Subcutaneous abdominal adipose tissue (tissue), 5 donors: ENCODE data around the gene MEIS2.

ENCODE experiments used
- H3K27ac ChIP-seq: one replicate; pipeline ENCODE4 v1.7.0; 2013; ENCODE audit warnings: low read depth, mild to moderate bottlenecking, inconsistent platforms, low read length, moderate library complexity
- H3K27me3 ChIP-seq, 5 donors: one replicate each; pipeline ENCODE4 v1.7.0; 2013; ENCODE audit warnings: low read length in 5 of 5, inconsistent platforms in 1 of 5; ENCODE audit not compliant: control insufficient read depth in 5 of 5, insufficient read depth in 4 of 5
- H3K36me3 ChIP-seq, 5 donors: one replicate each; pipeline ENCODE4 v1.7.0; 2013; ENCODE audit warnings: low read length in 5 of 5; ENCODE audit not compliant: control insufficient read depth in 5 of 5, insufficient read depth in 5 of 5
- H3K4me1 ChIP-seq, 5 donors: one replicate each; pipeline ENCODE4 v1.7.0; 2013; ENCODE audit warnings: low read length in 5 of 5, mild to moderate bottlenecking in 3 of 5, moderate library complexity in 1 of 5; ENCODE audit not compliant: control insufficient read depth in 5 of 5, insufficient read depth in 5 of 5
- H3K4me3 ChIP-seq, 5 donors: one replicate each; pipeline ENCODE4 v1.7.0; 2013; ENCODE audit warnings: low read length in 5 of 5, low read depth in 1 of 5
- H3K9ac ChIP-seq, 5 donors: one replicate each; pipeline ENCODE4 v1.7.0; 2013; ENCODE audit warnings: low read length in 5 of 5, mild to moderate bottlenecking in 4 of 5, moderate library complexity in 3 of 5
- H3K9me3 ChIP-seq, 5 donors: one replicate each; pipeline ENCODE4 v1.7.0; 2013; ENCODE audit warnings: low read length in 5 of 5; ENCODE audit not compliant: control insufficient read depth in 5 of 5
- donor health status: healthy.
- donor health status: healthy.
- donor health status: healthy.
- donor health status: healthy.
- donor health status: healthy.

The MEIS2 gene

DNA sequence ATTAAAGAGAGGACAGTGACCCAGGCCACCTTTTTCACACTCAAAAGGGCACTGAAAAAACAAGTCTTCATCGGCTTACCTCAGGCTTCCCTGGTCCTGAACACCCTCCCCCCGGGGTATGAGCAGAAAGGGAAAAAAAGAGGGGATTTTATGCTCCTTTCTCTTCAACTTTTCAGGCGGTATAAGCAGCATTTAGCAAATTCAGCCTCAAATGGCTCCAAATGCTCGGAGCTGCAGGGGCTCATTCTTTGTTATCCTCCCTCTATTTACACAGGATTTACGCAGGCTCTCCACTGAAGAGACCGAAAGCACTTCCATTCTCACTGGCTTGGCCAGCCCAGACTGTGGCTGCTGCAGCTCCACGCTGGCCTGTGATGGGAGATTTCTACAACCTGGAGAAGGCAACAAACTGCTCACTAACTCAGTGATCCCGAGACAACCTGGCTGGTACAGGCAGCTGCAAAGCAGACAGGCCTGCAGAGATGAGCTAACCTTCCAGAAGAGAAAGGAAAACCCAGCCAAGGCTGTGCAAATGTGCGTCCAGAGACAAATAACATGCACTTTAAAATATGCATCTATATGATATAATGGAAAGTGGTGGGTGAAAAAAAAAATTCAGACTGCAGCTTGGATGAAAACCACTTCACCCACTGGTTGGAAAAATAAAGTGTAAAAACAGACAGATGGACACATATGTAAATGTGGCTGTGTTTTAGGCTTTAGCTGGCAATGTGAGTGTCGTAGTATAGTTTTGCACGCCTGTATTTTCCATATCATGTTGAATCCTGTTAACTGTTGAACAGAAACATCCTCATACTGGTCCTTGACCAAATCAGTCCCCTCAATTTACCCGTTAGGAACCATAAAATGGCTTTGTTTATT, 54.2 kb downstream of the MEIS2 start:
- H3K4me3 ChIP-seq: no peak overlapping the region
- no peaks in the 10 kb centered on the region for H3K27me3 ChIP-seq
- no peaks in the 10 kb centered on the region for H3K4me1 ChIP-seq
- no peak overlapping the region for H3K9ac ChIP-seq
- H3K9me3 ChIP-seq: no peaks in the 10 kb centered on the region
- H3K27ac ChIP-seq: no peak overlapping the region
- no peaks in the 10 kb centered on the region for H3K36me3 ChIP-seq

DNA sequence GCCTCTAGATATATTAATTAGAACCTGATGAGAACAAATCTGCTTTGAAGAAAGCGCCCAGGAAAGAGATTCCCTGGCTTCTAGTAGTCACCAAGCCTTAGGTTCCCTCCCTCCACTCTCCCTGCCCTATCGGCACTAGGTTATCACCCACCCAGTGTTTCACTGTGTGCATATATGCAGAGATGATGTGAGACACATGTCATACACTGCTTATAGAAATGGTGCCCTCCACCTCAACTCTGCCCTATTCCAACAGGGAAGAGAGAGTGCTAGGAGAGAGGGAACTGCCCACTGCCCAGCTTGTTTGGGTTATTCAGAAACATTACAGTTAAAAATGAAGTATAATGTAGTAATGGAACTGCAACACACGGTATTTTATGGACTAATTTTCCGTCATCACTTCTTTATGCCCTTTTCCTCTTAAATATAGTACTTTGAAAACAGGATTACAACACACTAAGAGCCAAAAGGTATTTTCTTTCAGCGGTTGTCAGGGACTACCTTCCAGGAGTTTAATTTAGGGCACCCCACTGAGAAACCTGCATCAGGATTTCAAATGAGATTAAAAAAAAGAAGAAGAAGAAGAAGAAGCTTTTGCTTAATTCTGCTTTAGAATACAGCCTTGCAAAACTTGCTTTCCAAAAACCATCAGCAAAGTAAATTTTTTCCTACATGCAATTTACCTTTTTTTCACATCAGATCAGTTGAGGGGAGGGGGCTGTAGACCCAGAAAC, 55.3 kb downstream of the MEIS2 start:
- no peaks in the 10 kb centered on the region for H3K36me3 ChIP-seq
- H3K27ac ChIP-seq: no peak overlapping the region
- no peak overlapping the region for H3K9ac ChIP-seq
- H3K27me3 ChIP-seq: no peaks in the 10 kb centered on the region
- no peaks in the 10 kb centered on the region for H3K9me3 ChIP-seq
- no peaks in the 10 kb centered on the region for H3K4me1 ChIP-seq
- no peak overlapping the region for H3K4me3 ChIP-seq

DNA sequence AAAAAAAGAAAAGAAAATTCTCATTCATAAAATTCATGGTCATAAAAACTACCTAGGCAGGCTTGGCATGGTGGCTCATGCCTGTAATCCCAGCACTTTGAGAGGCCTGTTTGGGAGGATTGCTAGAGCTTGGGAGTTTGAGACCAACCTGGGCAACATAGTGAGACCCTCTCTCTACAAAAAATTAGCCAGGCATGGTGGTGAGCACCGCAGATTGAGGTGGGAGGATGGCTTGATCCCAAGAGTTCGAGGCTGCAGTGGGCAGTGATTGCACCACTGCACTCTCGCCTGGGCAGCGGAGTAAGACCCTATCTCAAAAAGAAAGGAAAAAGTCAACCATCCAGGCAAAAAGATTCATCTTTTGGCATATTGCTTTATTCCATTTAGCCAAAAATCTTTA, 58.5 kb downstream of the MEIS2 start:
- Histone ChIP-seq H3K36me3 (no peaks in the 10 kb centered on the region), H3K4me1 (no peaks in the 10 kb centered on the region), H3K4me3 (no peak overlapping the region), H3K27ac (no peak overlapping the region), H3K27me3 (no peaks in the 10 kb centered on the region), H3K9me3 (no peaks in the 10 kb centered on the region), H3K9ac (no peak overlapping the region)

DNA sequence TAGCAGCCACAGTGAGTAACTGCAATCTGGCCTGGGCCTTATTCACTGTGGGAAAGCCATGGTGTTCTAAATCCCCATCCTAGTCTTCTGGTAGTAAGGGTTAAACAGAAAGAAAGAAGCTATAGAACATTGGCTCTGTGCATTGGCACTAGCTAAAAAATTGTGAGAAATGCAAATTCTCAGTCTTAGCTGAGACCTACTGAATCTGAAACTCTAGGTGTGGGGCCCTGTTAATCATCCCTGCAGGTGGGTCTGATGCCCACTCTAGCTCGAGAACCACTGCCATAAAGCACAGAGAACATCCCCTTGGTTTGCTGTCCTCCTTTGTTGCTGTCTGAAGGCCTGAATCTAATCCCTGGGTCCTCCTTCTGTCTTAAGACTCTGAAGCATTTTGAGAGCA, 59.3 kb downstream of the MEIS2 start:
- Histone ChIP-seq H3K27ac (no peak overlapping the region), H3K9me3 (no peaks in the 10 kb centered on the region), H3K36me3 (peaks cover 0 to 2% (median 0%) of the 10 kb centered on the region in 5 donors), H3K4me1 (no peaks in the 10 kb centered on the region), H3K27me3 (no peaks in the 10 kb centered on the region), H3K4me3 (no peak overlapping the region), H3K9ac (no peak overlapping the region)

DNA sequence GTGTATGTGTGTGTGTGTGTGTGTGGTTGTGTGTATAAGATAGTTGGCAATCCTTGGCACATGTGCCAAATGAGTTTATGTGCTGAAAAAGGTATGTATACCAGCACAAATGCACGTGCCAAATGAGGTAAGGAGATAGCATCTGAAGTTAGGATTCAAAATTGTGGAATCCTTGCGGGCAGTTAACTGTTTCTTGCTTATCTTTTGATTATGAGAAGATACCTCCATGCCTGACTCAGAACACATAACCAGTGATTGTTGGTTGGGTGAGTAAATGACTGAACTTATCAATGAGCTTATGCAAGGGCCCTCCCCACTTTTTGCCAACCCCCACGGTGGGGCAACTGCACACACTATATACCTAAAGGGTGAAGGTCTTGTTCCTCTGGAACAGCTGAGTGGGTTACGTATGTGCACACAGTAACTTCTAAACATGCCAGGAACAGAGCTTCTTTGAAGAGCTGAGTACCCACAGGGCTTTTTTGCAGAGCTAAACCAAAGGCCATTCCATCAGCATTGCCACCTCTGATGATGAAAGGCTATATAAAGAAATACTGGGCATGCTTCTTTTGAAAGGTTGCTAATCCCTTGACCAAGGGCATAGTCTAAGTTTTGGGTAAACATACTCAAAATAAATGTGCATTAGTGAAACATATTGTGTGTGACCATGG, 60.1 kb downstream of the MEIS2 start:
- Histone ChIP-seq H3K9ac (no peak overlapping the region), H3K9me3 (no peaks in the 10 kb centered on the region), H3K4me1 (no peaks in the 10 kb centered on the region), H3K4me3 (no peak overlapping the region), H3K27me3 (no peaks in the 10 kb centered on the region), H3K36me3 (peaks cover 0 to 6% (median 2%) of the 10 kb centered on the region in 5 donors), H3K27ac (no peak overlapping the region)

DNA sequence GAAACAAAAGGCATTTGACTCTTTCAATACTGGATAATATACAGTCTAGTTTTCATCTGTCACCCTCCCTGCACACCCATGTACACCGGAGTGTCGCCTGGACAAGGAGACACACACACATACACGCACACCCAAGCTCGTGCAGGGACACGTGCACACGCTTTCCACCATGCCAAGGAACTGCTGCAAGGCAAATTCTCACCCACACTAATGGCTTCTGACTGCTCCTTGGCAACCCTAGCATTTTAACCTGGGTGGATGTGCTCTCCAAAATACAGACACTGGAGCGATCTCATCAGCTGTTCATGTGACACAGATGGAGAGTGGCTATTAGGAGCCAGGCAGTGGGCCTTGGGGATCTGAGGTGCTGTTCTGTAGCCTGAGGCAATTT, 61.6 kb downstream of the MEIS2 start:
- H3K27me3 ChIP-seq: no peaks in the 10 kb centered on the region
- no peak overlapping the region for H3K27ac ChIP-seq
- no peaks in the 10 kb centered on the region for H3K4me1 ChIP-seq
- H3K4me3 ChIP-seq: no peak overlapping the region
- no peak overlapping the region for H3K9ac ChIP-seq
- peaks cover 0 to 6% (median 2%) of the 10 kb centered on the region in 5 donors for H3K36me3 ChIP-seq
- H3K9me3 ChIP-seq: no peaks in the 10 kb centered on the region

DNA sequence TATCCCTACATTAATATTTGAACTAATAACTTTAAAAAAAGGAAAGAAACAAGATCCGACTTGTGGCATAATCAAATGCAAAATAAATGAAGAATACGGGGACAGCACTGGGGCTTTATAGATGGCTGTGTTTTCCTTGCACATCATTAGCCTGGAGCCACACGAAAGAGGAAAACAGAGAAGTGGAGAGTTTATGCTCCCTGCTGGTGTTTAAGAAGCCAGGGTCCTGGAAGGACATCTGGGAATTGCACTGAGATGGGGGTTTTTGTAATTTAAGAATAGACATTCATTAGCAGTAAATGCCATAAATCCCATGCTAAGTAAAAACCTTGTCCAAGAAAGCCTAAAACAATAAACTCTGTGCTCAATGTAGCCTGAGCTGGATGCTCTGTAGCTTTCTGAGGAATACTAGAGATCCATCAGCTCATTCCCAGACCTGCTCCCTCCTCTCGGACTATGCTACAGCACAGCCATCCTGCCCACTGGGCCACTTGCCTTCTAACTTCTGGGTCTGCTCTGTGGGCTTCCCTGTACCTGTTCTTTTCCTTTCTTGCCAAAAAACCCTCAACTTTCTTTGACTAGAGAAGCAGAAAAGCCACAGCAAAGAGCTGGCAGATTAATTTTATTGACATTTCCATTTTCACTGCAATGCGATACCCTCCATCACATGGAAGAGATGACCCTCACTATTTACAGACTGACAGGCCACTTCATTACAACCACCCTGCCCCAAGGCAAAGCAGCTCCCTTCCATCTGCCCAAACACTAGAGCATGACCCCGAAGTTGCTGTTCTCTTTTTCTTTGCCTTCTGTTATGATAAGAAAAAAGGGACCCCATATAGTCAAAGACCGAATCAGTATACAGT, 62.3 kb downstream of the MEIS2 start:
- Histone ChIP-seq H3K9me3 (no peaks in the 10 kb centered on the region), H3K36me3 (peaks cover 0 to 6% (median 2%) of the 10 kb centered on the region in 5 donors), H3K9ac (no peak overlapping the region), H3K27me3 (no peaks in the 10 kb centered on the region), H3K4me3 (no peak overlapping the region), H3K4me1 (no peaks in the 10 kb centered on the region), H3K27ac (no peak overlapping the region)

DNA sequence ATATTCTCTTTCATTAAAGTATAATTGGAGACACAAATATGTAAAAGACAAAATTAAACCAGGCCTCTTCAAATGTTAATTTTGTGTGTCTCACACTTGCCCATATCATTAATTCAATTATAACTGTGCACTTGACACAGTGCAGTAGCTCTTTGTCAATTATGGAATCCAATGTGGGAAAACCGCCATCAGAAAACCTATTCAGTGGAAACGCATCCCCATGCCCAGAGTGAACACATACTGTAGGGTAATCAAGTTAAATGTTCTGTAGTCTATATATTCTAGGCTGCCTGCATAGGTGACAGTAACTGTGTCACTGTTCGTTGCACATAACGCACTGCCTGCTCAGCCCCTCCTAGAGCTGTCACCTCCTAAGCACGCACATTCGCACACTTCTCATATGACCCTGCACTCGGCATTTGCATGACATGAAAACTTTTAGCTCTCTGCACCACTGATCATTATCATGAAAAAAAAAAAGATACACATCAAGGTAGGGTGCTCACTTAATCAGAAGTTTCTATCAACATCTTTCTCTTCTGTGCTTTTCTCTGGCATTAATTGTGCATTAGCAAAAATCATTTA, 63.2 kb downstream of the MEIS2 start:
- Histone ChIP-seq H3K36me3 (peaks cover 0 to 6% (median 2%) of the 10 kb centered on the region in 5 donors), H3K27me3 (no peaks in the 10 kb centered on the region), H3K4me3 (no peak overlapping the region), H3K9ac (no peak overlapping the region), H3K4me1 (no peaks in the 10 kb centered on the region), H3K9me3 (no peaks in the 10 kb centered on the region), H3K27ac (no peak overlapping the region)
